ENCODE data around the gene ADM5.

ADM5 gene

GRCh38 chr19:49680421-49681351, 8.7 kb upstream of the ADM5 start:
- TF ChIP-seq ZNF274 (IDR thresholded peaks at IDR 0.05; ENCODE audit: low read depth, low read length) = no peak
- H3K4me3 ChIP-seq (ENCODE audit: low read length) = no peak overlapping the region

GRCh38 chr19:49681830-49682229, 7.6 kb upstream of the ADM5 start:
- no peak overlapping the region for H3K4me3 ChIP-seq (ENCODE audit: low read length)
- TF ChIP-seq ZNF274 (IDR thresholded peaks at IDR 0.05; ENCODE audit: low read depth, low read length) = no peak

GRCh38 chr19:49682274-49682673, 7.1 kb upstream of the ADM5 start:
- no peak overlapping the region for H3K4me3 ChIP-seq (ENCODE audit: low read length)
- TF ChIP-seq ZNF274 (IDR thresholded peaks at IDR 0.05; ENCODE audit: low read depth, low read length) = no peak

- TF ChIP-seq ZNF274 (IDR thresholded peaks at IDR 0.05; ENCODE audit: low read depth, low read length) = no peak
These were observed 5.6 kb upstream of the ADM5 start for GRCh38 chr19:49683814-49684250.

GRCh38 chr19:49684251-49684982, 5.0 kb upstream of the ADM5 start:
- no peak for TF ChIP-seq ZNF274 (IDR thresholded peaks at IDR 0.05; ENCODE audit: low read depth, low read length)
- H3K4me3 ChIP-seq (ENCODE audit: low read length) = no peak overlapping the region

More at GRCh38 chr19:49683814-49684250, 5.6 kb upstream of the ADM5 start:
- no peak overlapping the region for H3K4me3 ChIP-seq (ENCODE audit: low read length)

GRCh38 chr19:49684983-49685553, 4.3 kb upstream of the ADM5 start:
- H3K4me3 ChIP-seq (ENCODE audit: low read length) = no peak overlapping the region
- TF ChIP-seq ZNF274 (IDR thresholded peaks at IDR 0.05; ENCODE audit: low read depth, low read length) = no peak

GRCh38 chr19:49685845-49686332, 3.5 kb upstream of the ADM5 start:
- H3K4me3 ChIP-seq (ENCODE audit: low read length) = no peak overlapping the region
- no peak for TF ChIP-seq ZNF274 (IDR thresholded peaks at IDR 0.05; ENCODE audit: low read depth, low read length)

- no peak overlapping the region for H3K4me3 ChIP-seq (ENCODE audit: low read length)
- no peak for TF ChIP-seq ZNF274 (IDR thresholded peaks at IDR 0.05; ENCODE audit: low read depth, low read length)
These were observed 2.8 kb upstream of the ADM5 start for GRCh38 chr19:49686503-49687088.

GRCh38 chr19:49687150-49687549, 2.2 kb upstream of the ADM5 start:
- TF ChIP-seq ZNF274 (IDR thresholded peaks at IDR 0.05; ENCODE audit: low read depth, low read length) = no peak
- no peak overlapping the region for H3K4me3 ChIP-seq (ENCODE audit: low read length)

- no peak for TF ChIP-seq ZNF274 (IDR thresholded peaks at IDR 0.05; ENCODE audit: low read depth, low read length)
- no peak overlapping the region for H3K4me3 ChIP-seq (ENCODE audit: low read length)
These were observed 1.7 kb upstream of the ADM5 start for GRCh38 chr19:49687566-49688316.

- H3K4me3 ChIP-seq (ENCODE audit: low read length) = no peak overlapping the region
- TF ChIP-seq ZNF274 (IDR thresholded peaks at IDR 0.05; ENCODE audit: low read depth, low read length) = no peak
These were observed 762 bp upstream of the ADM5 start for GRCh38 chr19:49688531-49689132.

- no peak overlapping the region for H3K4me3 ChIP-seq (ENCODE audit: low read length)
- TF ChIP-seq ZNF274 (IDR thresholded peaks at IDR 0.05; ENCODE audit: low read depth, low read length) = no peak
These were observed 773 bp downstream of the ADM5 start for GRCh38 chr19:49690079-49690655.
